Endothelial cell (in vitro differentiated cells): ENCODE measurements around the gene ZNF140. TPM values are rescaled to one million over a fixed set of nuclear protein-coding genes. Genes with fewer than 3 reads are reported as not detected.

ENCODE experiments used
- DNase-seq: peaks from one replicate; pipeline ENCODE4 v3.0.0; 2021; ENCODE audit warnings: low spot score
- H3K27ac Mint-ChIP-seq: one replicate; pipeline ENCODE4 v1.8.0; 2021; ENCODE audit warnings: mixed read lengths, inconsistent platforms; ENCODE audit not compliant: unreplicated experiment
- H3K27me3 Mint-ChIP-seq: one replicate; pipeline ENCODE4 v1.8.0; 2021; ENCODE audit warnings: mild to moderate bottlenecking, moderate library complexity, mixed read lengths, inconsistent platforms; ENCODE audit not compliant: unreplicated experiment
- H3K36me3 Mint-ChIP-seq: one replicate; pipeline ENCODE4 v1.8.0; 2021; ENCODE audit warnings: mild to moderate bottlenecking, low read depth, mixed read lengths, inconsistent platforms; ENCODE audit not compliant: unreplicated experiment
- H3K4me1 Mint-ChIP-seq: one replicate; pipeline ENCODE4 v1.8.0; 2021; ENCODE audit warnings: mild to moderate bottlenecking, mixed read lengths, inconsistent platforms; ENCODE audit not compliant: unreplicated experiment
- H3K4me3 Mint-ChIP-seq: one replicate; pipeline ENCODE4 v1.8.0; 2021; ENCODE audit warnings: mild to moderate bottlenecking, mixed read lengths, inconsistent platforms; ENCODE audit not compliant: unreplicated experiment
- H3K9me3 Mint-ChIP-seq: one replicate; pipeline ENCODE4 v1.8.0; 2021; ENCODE audit warnings: mixed read lengths, inconsistent platforms; ENCODE audit not compliant: unreplicated experiment
- long read RNA-seq: library from polyadenylated mRNA; unstranded; transcript quantifications from one replicate; pipeline ENCODE4 v2.0.0, GENCODE V29; 2020; ENCODE audit not compliant: unreplicated experiment
- total RNA-seq: library from RNA; stranded (reverse); fragmentation: NEBNext Ultra II Directional; extraction: Animal tissue kit (Norgen Biotek cat#: 25700); gene quantifications from one replicate; pipeline ENCODE4 v1.2.1, GENCODE V29; 2021; ENCODE audit not compliant: unreplicated experiment
- TF ChIP-seq, protein P1 (sequence below): fragments of 200-600 bp; sonication (generic); IDR thresholded peaks from one replicate; pipeline ENCODE4 v1.5.0; 2021; ENCODE audit warnings: antibody characterized with exemption; ENCODE audit not compliant: unreplicated experiment

ZNF140 gene
- total RNA-seq = 19.3 TPM
- long read RNA-seq, transcript ZNF140-202 (5 exons, 3,550 nt) = major isoform, 7 of 18 reads
- long read RNA-seq, transcript ZNF140-209 (6 exons, 2,328 nt) = minor isoform, 6 of 18 reads
- long read RNA-seq, partial matches to known transcripts = 0 of 18 reads
- long read RNA-seq, other reads (novel, unspliced or antisense) = 4 of 18 reads

DNA sequence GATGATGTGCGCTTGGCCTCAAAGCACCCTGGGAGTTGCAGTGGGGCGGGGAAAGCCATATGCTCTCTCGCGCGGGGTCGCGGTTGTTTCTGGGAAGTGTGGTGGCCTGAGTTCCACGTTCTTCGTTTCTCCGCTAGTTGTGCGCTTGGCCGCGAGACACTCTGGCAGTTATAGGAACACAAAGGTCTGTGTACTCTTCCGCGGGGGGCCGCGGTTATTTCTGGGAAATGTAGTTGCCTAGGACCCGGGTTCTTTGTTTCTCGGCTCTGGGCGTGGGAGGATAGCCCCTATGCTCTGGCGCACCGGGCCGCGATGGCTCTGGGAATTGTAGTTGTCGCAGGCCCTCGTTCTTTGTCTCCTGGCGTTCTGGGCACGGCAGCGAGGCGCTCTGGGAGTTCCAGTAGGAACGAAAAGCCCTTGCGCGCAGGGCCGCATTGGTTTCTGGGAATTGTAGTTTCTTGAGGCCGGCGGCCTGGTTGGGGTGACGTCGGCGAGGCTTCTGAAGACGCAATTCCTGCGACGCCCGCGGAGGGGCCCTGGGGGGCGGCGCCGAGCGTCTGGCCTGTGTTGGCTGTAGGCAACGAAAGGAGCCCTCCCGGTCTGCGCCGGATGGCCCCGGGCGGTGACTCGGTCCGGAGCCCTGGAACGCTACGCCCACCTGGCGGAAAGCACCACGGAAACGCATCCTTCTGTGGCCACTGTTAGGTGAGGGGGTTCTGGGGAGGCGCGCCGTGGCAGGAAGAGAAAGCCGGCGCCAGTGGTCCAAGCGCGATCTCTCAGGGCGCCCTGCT lies at the start of gene ZNF140:
ZNF140 (plus strand) TSS at position 556 of the 791 bp plus-strand sequence. CDS start 398 bp downstream, outside the sequence.
- peak; percentile 96 for DNase-seq
- Mint-ChIP-seq H3K27me3 (peaks cover 17% of the 10 kb centered on the region), H3K4me1 (no peaks in the 10 kb centered on the region), H3K27ac (no peak within 1 kb of the TSS), H3K4me3 (no peak within 1 kb of the TSS), H3K36me3 (peaks cover 64% of the 10 kb centered on the region), H3K9me3 (peaks cover 49% of the 10 kb centered on the region)
- TF ChIP-seq, protein P1, sequence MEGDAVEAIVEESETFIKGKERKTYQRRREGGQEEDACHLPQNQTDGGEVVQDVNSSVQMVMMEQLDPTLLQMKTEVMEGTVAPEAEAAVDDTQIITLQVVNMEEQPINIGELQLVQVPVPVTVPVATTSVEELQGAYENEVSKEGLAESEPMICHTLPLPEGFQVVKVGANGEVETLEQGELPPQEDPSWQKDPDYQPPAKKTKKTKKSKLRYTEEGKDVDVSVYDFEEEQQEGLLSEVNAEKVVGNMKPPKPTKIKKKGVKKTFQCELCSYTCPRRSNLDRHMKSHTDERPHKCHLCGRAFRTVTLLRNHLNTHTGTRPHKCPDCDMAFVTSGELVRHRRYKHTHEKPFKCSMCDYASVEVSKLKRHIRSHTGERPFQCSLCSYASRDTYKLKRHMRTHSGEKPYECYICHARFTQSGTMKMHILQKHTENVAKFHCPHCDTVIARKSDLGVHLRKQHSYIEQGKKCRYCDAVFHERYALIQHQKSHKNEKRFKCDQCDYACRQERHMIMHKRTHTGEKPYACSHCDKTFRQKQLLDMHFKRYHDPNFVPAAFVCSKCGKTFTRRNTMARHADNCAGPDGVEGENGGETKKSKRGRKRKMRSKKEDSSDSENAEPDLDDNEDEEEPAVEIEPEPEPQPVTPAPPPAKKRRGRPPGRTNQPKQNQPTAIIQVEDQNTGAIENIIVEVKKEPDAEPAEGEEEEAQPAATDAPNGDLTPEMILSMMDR = no peak

DNA sequence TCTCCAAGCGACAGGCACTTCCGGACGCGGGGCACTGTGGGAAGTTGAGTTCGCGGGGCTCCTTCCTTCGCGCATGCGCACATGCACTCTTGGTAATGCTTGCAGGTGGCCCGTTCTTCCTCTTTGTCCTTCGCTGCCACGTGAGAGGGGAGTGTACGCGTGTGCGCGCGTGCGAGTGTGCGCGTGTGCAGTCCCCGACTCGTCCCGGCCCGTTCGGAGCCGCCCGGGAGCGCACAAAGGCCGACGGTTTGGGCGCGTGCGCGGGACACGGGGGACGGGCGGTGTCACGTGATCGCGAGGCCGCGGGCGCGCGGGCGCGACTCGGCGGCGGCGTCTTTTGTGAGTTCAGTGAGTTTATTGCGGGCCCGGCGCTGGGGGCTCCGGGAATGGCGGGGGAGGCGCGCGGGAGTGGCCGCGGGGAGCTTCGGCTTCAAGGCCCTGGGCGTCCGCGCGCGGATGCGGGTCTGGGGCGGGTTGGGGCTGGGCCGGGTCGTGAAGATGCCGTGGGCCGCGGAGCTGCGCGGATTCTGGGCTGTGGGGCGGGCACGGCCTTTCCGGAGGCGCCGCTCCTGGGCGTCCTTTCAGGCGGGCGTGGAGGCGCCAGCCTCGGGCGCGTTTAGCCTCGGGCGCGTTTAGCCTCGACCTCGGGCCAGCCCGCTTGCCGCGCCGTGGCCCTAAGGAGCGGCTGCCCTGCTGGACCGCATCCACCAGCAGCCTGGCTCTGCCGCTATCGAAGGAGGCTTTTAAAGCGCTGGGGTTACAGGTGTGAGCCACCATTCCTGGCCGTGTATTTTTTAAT lies 43.3 kb upstream of the ZNF140 start, which contains the start of gene ZNF84:
ZNF84 (plus strand) TSS at position 303 of the 799 bp plus-strand sequence. CDS start 3,959 bp downstream, outside the sequence.
- DNase-seq = peak; percentile 90
- H3K4me1 Mint-ChIP-seq = no peaks in the 10 kb centered on the region
- peak within 1 kb of the TSS; percentile 91 for H3K27ac Mint-ChIP-seq
- TF ChIP-seq, protein P1 = no peak
- peaks cover 5% of the 10 kb centered on the region for H3K27me3 Mint-ChIP-seq
- peak within 1 kb of the TSS; percentile 94 for H3K4me3 Mint-ChIP-seq
- H3K9me3 Mint-ChIP-seq = peaks cover 30% of the 10 kb centered on the region
- H3K36me3 Mint-ChIP-seq = peaks cover 55% of the 10 kb centered on the region

DNA sequence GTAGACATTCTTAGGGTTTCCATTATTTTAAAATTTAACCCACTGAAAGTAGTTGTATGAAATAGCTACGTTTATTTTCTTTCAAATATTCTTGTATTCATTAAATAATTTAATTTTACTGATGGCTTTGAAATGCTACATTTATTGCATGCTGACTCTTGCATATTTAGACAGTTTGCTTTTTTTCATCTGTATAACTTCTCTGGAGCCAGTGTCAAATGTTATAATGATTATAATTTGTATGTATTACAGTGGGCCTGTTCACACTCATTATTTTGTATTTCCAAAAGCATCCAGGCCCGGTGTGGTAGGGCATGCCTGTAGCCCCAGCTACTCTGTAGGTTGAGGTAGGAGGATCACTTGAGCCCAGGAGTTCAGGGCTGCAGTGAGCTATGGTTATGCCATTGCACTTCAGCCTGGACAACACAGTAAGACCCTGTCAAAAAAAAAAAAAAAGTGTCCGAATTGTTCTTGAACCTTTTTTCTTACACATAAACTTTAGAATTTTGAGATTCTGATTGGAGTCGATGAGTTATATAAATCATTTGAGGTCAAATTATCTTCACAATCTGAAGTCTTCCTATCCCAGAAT lies 42.5 kb upstream of the ZNF140 start:
- Mint-ChIP-seq H3K36me3 (peaks cover 63% of the 10 kb centered on the region), H3K9me3 (peaks cover 38% of the 10 kb centered on the region), H3K27ac (peak overlapping the region; percentile 44), H3K4me1 (no peaks in the 10 kb centered on the region), H3K27me3 (peaks cover 7% of the 10 kb centered on the region), H3K4me3 (peak overlapping the region; percentile 94)
- no peak for DNase-seq
- TF ChIP-seq, protein P1 = no peak

DNA sequence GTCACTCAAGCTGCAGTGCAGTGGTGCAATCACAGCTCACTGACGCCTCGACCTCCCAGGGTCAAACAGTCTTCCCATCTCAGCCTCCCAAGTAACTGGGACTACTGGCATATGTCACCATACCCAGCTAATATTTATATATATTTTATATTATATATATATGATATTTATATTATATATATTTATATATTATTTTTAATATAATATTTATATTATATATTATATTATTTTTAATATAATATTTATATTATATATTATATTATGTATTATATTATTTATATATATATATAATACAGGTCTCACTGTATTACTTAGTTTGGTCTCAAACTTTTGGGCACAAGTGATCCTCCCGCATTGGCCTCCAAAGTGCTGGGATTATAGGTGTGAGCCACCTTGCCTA lies 34.0 kb upstream of the ZNF140 start:
- TF ChIP-seq, protein P1 = no peak
- peaks cover 77% of the 10 kb centered on the region for H3K9me3 Mint-ChIP-seq
- H3K36me3 Mint-ChIP-seq = peaks cover 95% of the 10 kb centered on the region
- no peak for DNase-seq
- H3K27me3 Mint-ChIP-seq = peaks cover 14% of the 10 kb centered on the region
- H3K4me1 Mint-ChIP-seq = no peaks in the 10 kb centered on the region
- H3K4me3 Mint-ChIP-seq = peak overlapping the region; percentile 88
- H3K27ac Mint-ChIP-seq = no peak overlapping the region
